ENCODE results near the gene ANKRD55.

- TF ChIP-seq ZNF274 (IDR thresholded peaks at IDR 0.05; ENCODE audit: low read length) (no peak), ZNF274 (tag by site-specific recombination; IDR thresholded peaks at IDR 0.05; ENCODE audit: borderline replicate concordance) (no peak), KLF1 (tag by site-specific recombination; IDR thresholded peaks at IDR 0.05) (no peak), ZFP37 (tag by site-specific recombination; IDR thresholded peaks at IDR 0.05) (no peak)
Observed at GRCh38 chr5:56233230-56233629, at the start of gene ANKRD55.

Measured in HEK293 (cell line).